Forelimb muscle (tissue), 1 donor: Measurements from ENCODE around the gene RAP1GDS1. TPM values are rescaled to one million over a fixed set of nuclear protein-coding genes. Genes with fewer than 3 reads are reported as not detected.

ENCODE experiments used
- DNase-seq: peaks from one replicate; pipeline ENCODE4 v3.0.0-alpha.2; 2013; ENCODE audit warnings: low read depth
- polyA plus RNA-seq: library from polyadenylated mRNA; unstranded; fragments of 120-200 nt; gene quantifications from one replicate; pipeline ENCODE4 v1.2.1, GENCODE V29; 2013; ENCODE audit not compliant: insufficient read length

The RAP1GDS1 gene
- polyA plus RNA-seq: 21.5 TPM

- DNase-seq: peak; percentile 83
Observed at GRCh38 chr4:98260579-98261404, at the start of gene RAP1GDS1. RAP1GDS1 (plus strand) TSS chr4:98261384; CDS start chr4:98261566, 182 bp downstream.

GRCh38 chr4:98222306-98222705, 38.9 kb upstream of the RAP1GDS1 start:
- no peak for DNase-seq

GRCh38 chr4:98226396-98226795, 34.8 kb upstream of the RAP1GDS1 start:
- DNase-seq: no peak

GRCh38 chr4:98230961-98231360, 30.2 kb upstream of the RAP1GDS1 start:
- no peak for DNase-seq

- no peak for DNase-seq
Observed at GRCh38 chr4:98232202-98232601, 29.0 kb upstream of the RAP1GDS1 start.

- DNase-seq: no peak
Observed at GRCh38 chr4:98237204-98237603, 24.0 kb upstream of the RAP1GDS1 start.

GRCh38 chr4:98242063-98242462, 19.1 kb upstream of the RAP1GDS1 start:
- DNase-seq: no peak

GRCh38 chr4:98242538-98242937, 18.6 kb upstream of the RAP1GDS1 start:
- DNase-seq: no peak

- DNase-seq: no peak
Observed at GRCh38 chr4:98245226-98245625, 16.0 kb upstream of the RAP1GDS1 start.

GRCh38 chr4:98248934-98249333, 12.2 kb upstream of the RAP1GDS1 start:
- no peak for DNase-seq

GRCh38 chr4:98249831-98250230, 11.4 kb upstream of the RAP1GDS1 start:
- no peak for DNase-seq

- DNase-seq: no peak
Observed at GRCh38 chr4:98253499-98253898, 7.7 kb upstream of the RAP1GDS1 start.

- DNase-seq: no peak
Observed at GRCh38 chr4:98260047-98260578, 1.1 kb upstream of the RAP1GDS1 start.

GRCh38 chr4:98261405-98262291, 464 bp downstream of the RAP1GDS1 start:
- DNase-seq: no peak

- no peak for DNase-seq
Observed at GRCh38 chr4:98262431-98262830, 1.2 kb downstream of the RAP1GDS1 start.

- no peak for DNase-seq
Observed at GRCh38 chr4:98267498-98267897, 6.3 kb downstream of the RAP1GDS1 start.

- DNase-seq: no peak
Observed at GRCh38 chr4:98275145-98275544, 14.0 kb downstream of the RAP1GDS1 start.

- DNase-seq: no peak
Observed at GRCh38 chr4:98283219-98284189, 22.3 kb downstream of the RAP1GDS1 start.

GRCh38 chr4:98284640-98285046, 23.5 kb downstream of the RAP1GDS1 start:
- DNase-seq: no peak

GRCh38 chr4:98285676-98286075, 24.5 kb downstream of the RAP1GDS1 start:
- no peak for DNase-seq

GRCh38 chr4:98287328-98287727, 26.1 kb downstream of the RAP1GDS1 start:
- DNase-seq: no peak
